ENCODE results near the gene CNTFR. TPM values are rescaled to one million over a fixed set of nuclear protein-coding genes. Genes with fewer than 3 reads are reported as not detected.
"Not testable (repeated sequence)": the region's sequence is repeated elsewhere in the genome, so short reads cannot be mapped to it uniquely, and the experiment has no call there.

CNTFR gene, protein sequence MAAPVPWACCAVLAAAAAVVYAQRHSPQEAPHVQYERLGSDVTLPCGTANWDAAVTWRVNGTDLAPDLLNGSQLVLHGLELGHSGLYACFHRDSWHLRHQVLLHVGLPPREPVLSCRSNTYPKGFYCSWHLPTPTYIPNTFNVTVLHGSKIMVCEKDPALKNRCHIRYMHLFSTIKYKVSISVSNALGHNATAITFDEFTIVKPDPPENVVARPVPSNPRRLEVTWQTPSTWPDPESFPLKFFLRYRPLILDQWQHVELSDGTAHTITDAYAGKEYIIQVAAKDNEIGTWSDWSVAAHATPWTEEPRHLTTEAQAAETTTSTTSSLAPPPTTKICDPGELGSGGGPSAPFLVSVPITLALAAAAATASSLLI
- total RNA-seq (22.1 TPM), polyA plus RNA-seq (ENCODE audit: insufficient read depth in 1 of 8, insufficient read length in 8 of 8, low replicate concordance in 1 of 8) (10 to 100 TPM; 32.6 to 88.6 (median 63.2) TPM)
- long read RNA-seq, donor 1, transcript CNTFR-202 (10 exons, 2,052 nt): major isoform, 7 of 9 reads
- long read RNA-seq, donor 1, partial matches to known transcripts: 0 of 9 reads
- long read RNA-seq, donor 1, other reads (novel, unspliced or antisense): 0 of 9 reads
- long read RNA-seq, donor 2, partial matches to known transcripts: 0 of 1 reads
- long read RNA-seq, donor 2, other reads (novel, unspliced or antisense): 0 of 1 reads
- long read RNA-seq, donor 3, transcript CNTFR-202 (10 exons, 2,052 nt): major isoform, 12 of 15 reads
- long read RNA-seq, donor 3, partial matches to known transcripts: 0 of 15 reads
- long read RNA-seq, donor 3, other reads (novel, unspliced or antisense): 0 of 15 reads
- long read RNA-seq, donor 4, partial matches to known transcripts: 7 of 9 reads
- long read RNA-seq, donor 4, other reads (novel, unspliced or antisense): 0 of 9 reads
- long read RNA-seq, donor 5, transcript CNTFR-201 (9 exons, 1,910 nt): minor isoform, 6 of 37 reads
- long read RNA-seq, donor 5, transcript CNTFR-202 (10 exons, 2,052 nt): major isoform, 11 of 37 reads
- long read RNA-seq, donor 5, partial matches to known transcripts: 19 of 37 reads
- long read RNA-seq, donor 5, other reads (novel, unspliced or antisense): 0 of 37 reads
- long read RNA-seq, donor 6, transcript CNTFR-201 (9 exons, 1,910 nt): minor isoform, 5 of 40 reads
- long read RNA-seq, donor 6, transcript CNTFR-202 (10 exons, 2,052 nt): major isoform, 10 of 40 reads
- long read RNA-seq, donor 6, partial matches to known transcripts: 24 of 40 reads
- long read RNA-seq, donor 6, other reads (novel, unspliced or antisense): 0 of 40 reads
- long read RNA-seq, donor 7, transcript CNTFR-201 (9 exons, 1,910 nt): minor isoform, 5 of 42 reads
- long read RNA-seq, donor 7, transcript CNTFR-202 (10 exons, 2,052 nt): major isoform, 6 of 42 reads
- long read RNA-seq, donor 7, partial matches to known transcripts: 28 of 42 reads
- long read RNA-seq, donor 7, other reads (novel, unspliced or antisense): 0 of 42 reads
- long read RNA-seq, donor 8, partial matches to known transcripts: 16 of 19 reads
- long read RNA-seq, donor 8, other reads (novel, unspliced or antisense): 0 of 19 reads
- long read RNA-seq, donor 9, partial matches to known transcripts: 7 of 11 reads
- long read RNA-seq, donor 9, other reads (novel, unspliced or antisense): 0 of 11 reads
- long read RNA-seq, donor 10, partial matches to known transcripts: 0 of 6 reads
- long read RNA-seq, donor 10, other reads (novel, unspliced or antisense): 0 of 6 reads
- long read RNA-seq, donor 11, partial matches to known transcripts: 0 of 5 reads
- long read RNA-seq, donor 11, other reads (novel, unspliced or antisense): 0 of 5 reads

GRCh38 chr9:34589636-34590380 is at the start of gene CNTFR:
Gene CNTFR (minus strand): TSS chr9:34589724. CDS start chr9:34568981, 20,743 bp downstream.
- no peaks in the 10 kb centered on the region for H3K9me3 ChIP-seq (replicated peaks; ENCODE audit: control insufficient read depth, low read depth, low read length)
- peak; percentile 87 for DNase-seq
- H3K27ac ChIP-seq (ENCODE audit: low read length): peak within 1 kb of the TSS; percentile 13
- peaks cover 94% of the 10 kb centered on the region for H3K27me3 ChIP-seq (ENCODE audit: control insufficient read depth, insufficient read depth, low read length)
- H3K4me3 ChIP-seq (ENCODE audit: low read length): peak within 1 kb of the TSS; percentile 55
- peaks cover 63% of the 10 kb centered on the region for H3K4me1 ChIP-seq (ENCODE audit: control insufficient read depth, insufficient read depth, low read length)
- under 1% methylated on average over 84 of the region's 104 CpGs for WGBS (ENCODE audit: insufficient coverage)
- no peaks in the 10 kb centered on the region for H3K36me3 ChIP-seq (ENCODE audit: control insufficient read depth, insufficient read depth, low read length)

DNA sequence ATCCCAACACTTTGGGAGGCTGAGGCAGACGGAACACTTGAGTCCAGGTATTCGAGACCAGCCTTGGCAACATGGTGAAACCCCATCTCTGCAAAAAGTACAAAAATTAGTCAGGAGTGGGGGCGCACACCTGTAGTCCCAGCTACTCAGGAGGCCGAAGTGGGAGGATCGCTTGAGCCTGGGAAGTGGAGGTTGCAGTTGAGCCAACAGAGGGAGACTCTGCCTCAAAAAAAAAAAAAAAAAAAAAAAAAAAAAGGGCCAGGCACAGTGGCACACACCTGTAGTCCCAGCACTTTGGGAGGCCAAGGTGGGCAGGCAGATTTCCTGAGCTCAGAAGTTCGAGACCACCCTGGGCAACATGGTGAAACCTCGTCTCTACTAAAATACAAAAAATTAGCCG is 49.8 kb upstream of the CNTFR start:
- DNase-seq; H3K9me3 ChIP-seq (replicated peaks; ENCODE audit: control insufficient read depth, low read depth, low read length); H3K4me3 ChIP-seq (ENCODE audit: low read length); H3K27me3 ChIP-seq (ENCODE audit: control insufficient read depth, insufficient read depth, low read length); H3K27ac ChIP-seq (ENCODE audit: low read length): not testable (repeated sequence)
- 72% methylated on average over 6 of the region's 8 CpGs for WGBS (ENCODE audit: insufficient coverage)
- Histone ChIP-seq H3K36me3 (ENCODE audit: control insufficient read depth, insufficient read depth, low read length) (peaks cover 14% of the 10 kb centered on the region), H3K4me1 (ENCODE audit: control insufficient read depth, insufficient read depth, low read length) (peaks cover 34% of the 10 kb centered on the region)

- no peak for DNase-seq
- no peaks in the 10 kb centered on the region for H3K9me3 ChIP-seq (replicated peaks; ENCODE audit: control insufficient read depth, low read depth, low read length)
- peak overlapping the region; percentile 80 for H3K27ac ChIP-seq (ENCODE audit: low read length)
- peak overlapping the region; percentile 81 for H3K4me3 ChIP-seq (ENCODE audit: low read length)
- peaks cover 37% of the 10 kb centered on the region for H3K4me1 ChIP-seq (ENCODE audit: control insufficient read depth, insufficient read depth, low read length)
- 0% methylated on average over 4 of the region's 7 CpGs for WGBS (ENCODE audit: insufficient coverage)
- peaks cover 14% of the 10 kb centered on the region for H3K36me3 ChIP-seq (ENCODE audit: control insufficient read depth, insufficient read depth, low read length)
- H3K27me3 ChIP-seq (ENCODE audit: control insufficient read depth, insufficient read depth, low read length): no peaks in the 10 kb centered on the region
These were observed 48.6 kb upstream of the CNTFR start for GRCh38 chr9:34638138-34638445.

GRCh38 chr9:34637356-34638137 is 48.0 kb upstream of the CNTFR start, which contains the start of gene SIGMAR1:
Gene SIGMAR1 (minus strand): TSS chr9:34637787. CDS start chr9:34637697, 90 bp downstream.
- peaks cover 14% of the 10 kb centered on the region for H3K36me3 ChIP-seq (ENCODE audit: control insufficient read depth, insufficient read depth, low read length)
- peak; percentile 96 for DNase-seq
- H3K27me3 ChIP-seq (ENCODE audit: control insufficient read depth, insufficient read depth, low read length): no peaks in the 10 kb centered on the region
- peak within 1 kb of the TSS; percentile 80 for H3K27ac ChIP-seq (ENCODE audit: low read length)
- H3K4me1 ChIP-seq (ENCODE audit: control insufficient read depth, insufficient read depth, low read length): peaks cover 37% of the 10 kb centered on the region
- WGBS (ENCODE audit: insufficient coverage): under 1% methylated on average over 74 of the region's 74 CpGs
- H3K9me3 ChIP-seq (replicated peaks; ENCODE audit: control insufficient read depth, low read depth, low read length): no peaks in the 10 kb centered on the region
- H3K4me3 ChIP-seq (ENCODE audit: low read length): peak within 1 kb of the TSS; percentile 81

DNA sequence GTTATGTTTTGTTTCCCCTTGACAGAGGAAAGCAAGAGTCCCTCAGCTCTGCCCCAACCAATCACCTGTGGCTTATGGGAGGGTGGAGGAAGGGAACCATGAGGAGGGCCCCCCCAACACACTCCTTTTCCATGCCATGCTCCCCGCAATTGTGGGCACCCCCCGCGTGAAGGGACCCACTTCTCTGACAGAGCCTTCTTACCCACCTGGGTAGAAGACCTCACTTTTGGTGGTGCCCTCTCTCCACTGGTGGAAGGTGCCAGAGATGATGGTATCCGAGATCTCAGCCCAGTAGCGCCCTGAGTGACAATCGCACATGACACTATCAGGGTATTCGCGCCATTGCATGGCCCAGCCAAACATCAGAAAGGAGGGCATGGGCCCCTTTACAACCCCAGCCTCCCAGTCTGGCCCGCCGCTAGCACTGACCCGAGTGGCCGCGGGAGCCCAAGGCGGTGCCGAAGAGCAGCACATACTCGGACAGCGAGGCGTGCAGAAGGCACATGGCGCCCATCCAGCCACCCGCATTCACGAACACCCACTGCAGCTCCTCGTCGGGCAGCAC is 47.3 kb upstream of the CNTFR start:
- H3K36me3 ChIP-seq (ENCODE audit: control insufficient read depth, insufficient read depth, low read length): peaks cover 14% of the 10 kb centered on the region
- WGBS (ENCODE audit: insufficient coverage): 1% methylated on average over 18 of the region's 23 CpGs
- H3K27me3 ChIP-seq (ENCODE audit: control insufficient read depth, insufficient read depth, low read length): no peaks in the 10 kb centered on the region
- no peaks in the 10 kb centered on the region for H3K9me3 ChIP-seq (replicated peaks; ENCODE audit: control insufficient read depth, low read depth, low read length)
- H3K4me3 ChIP-seq (ENCODE audit: low read length): peak overlapping the region; percentile 81
- DNase-seq: no peak
- H3K27ac ChIP-seq (ENCODE audit: low read length): peak overlapping the region; percentile 69
- peaks cover 37% of the 10 kb centered on the region for H3K4me1 ChIP-seq (ENCODE audit: control insufficient read depth, insufficient read depth, low read length)

DNA sequence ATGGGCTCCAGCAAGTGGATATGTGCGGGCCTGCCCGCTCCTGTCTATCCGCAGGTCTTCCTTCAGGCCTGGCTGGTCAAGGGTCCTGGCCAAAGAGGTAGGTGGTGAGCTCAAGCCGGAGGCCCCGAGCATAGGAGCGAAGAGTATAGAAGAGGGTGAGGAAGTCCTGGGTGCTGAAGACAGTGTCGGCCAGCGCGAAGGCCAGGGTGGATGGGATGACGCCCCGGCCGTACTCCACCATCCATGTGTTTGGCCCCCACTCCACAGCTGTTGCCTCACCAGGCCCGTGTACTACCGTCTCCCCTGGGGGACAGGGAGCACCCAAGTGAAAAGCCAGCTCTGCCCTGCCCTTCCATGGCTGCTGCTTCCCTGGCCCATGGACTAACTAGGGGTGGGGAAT is 46.0 kb upstream of the CNTFR start:
- no peak for DNase-seq
- Histone ChIP-seq H3K27me3 (ENCODE audit: control insufficient read depth, insufficient read depth, low read length) (peaks cover 7% of the 10 kb centered on the region), H3K36me3 (ENCODE audit: control insufficient read depth, insufficient read depth, low read length) (peaks cover 14% of the 10 kb centered on the region), H3K9me3 (replicated peaks; ENCODE audit: control insufficient read depth, low read depth, low read length) (no peaks in the 10 kb centered on the region), H3K4me1 (ENCODE audit: control insufficient read depth, insufficient read depth, low read length) (peaks cover 37% of the 10 kb centered on the region), H3K27ac (ENCODE audit: low read length) (no peak overlapping the region), H3K4me3 (ENCODE audit: low read length) (no peak overlapping the region)
- 95% methylated on average over 12 of the region's 14 CpGs for WGBS (ENCODE audit: insufficient coverage)

DNA sequence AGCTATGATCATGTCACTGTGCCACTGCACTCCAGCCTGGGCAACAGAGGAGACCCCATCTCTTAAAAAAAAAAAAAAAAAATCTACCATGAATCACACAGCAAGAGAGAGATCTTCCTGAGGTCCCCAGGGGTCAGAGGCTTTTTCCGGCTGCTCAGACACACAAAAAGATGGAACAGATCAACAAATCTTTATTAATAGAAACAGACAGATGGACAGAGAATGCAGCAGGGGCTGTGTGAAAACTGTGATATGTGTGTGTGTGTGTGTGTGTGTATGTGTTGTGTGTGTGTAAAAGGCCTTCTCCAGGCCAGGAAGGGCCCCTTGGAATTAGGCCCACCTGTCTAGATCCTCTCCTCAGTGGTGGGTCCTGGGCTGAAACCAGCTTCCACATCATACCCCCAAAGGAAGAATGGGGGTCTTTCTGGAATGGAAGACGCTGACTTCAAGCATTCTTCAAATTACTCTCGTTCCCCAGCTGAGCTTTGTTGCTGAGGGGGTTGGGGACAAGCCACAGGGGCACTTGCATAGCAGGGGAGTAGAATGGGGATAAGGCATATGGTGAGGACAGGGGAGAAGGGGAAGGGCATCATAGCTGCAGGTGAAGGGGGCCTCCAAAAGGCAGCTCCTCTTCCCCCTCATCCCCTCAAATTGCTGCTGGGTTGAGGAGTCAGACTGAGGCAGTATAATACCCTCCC is 45.2 kb upstream of the CNTFR start:
- Histone ChIP-seq H3K27me3 (ENCODE audit: control insufficient read depth, insufficient read depth, low read length) (peaks cover 16% of the 10 kb centered on the region), H3K9me3 (replicated peaks; ENCODE audit: control insufficient read depth, low read depth, low read length) (no peaks in the 10 kb centered on the region), H3K36me3 (ENCODE audit: control insufficient read depth, insufficient read depth, low read length) (peaks cover 14% of the 10 kb centered on the region), H3K27ac (ENCODE audit: low read length) (no peak overlapping the region), H3K4me3 (ENCODE audit: low read length) (no peak overlapping the region), H3K4me1 (ENCODE audit: control insufficient read depth, insufficient read depth, low read length) (peaks cover 37% of the 10 kb centered on the region)
- WGBS (ENCODE audit: insufficient coverage): no CpG with 5 or more reads among the region's 3 CpGs
- DNase-seq: no peak

Data from muscle of leg (tissue), 16 donors.